Islet precursor cell (in vitro differentiated cells): Measurements from ENCODE around the gene MSI2.

ENCODE experiments used
- DNase-seq: peaks from one replicate; pipeline ENCODE4 v3.0.0-alpha.2; 2018

Gene MSI2

GRCh38 chr17:57324060-57324459, 67.7 kb downstream of the MSI2 start:
- DNase-seq = no peak

DNA sequence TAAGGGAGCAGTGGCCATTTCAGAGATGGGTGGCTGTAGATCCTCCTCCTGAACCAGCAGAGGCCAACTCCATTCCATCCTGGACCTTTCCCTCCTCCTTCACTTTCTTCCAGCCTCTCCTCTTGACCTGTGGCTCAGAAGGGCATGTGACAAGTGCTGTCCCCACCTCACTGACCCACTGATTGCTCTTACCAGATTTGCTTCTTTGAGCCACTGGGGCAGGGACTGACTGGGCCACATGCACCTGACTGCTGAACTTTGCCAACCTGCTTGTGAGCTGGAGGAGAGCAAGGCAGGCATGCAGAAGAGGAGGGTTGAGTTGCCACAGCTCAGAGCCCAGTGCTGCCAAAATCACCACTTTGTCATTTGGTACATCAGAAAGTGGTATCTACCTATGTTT, 68.3 kb downstream of the MSI2 start:
- DNase-seq = no peak

DNA sequence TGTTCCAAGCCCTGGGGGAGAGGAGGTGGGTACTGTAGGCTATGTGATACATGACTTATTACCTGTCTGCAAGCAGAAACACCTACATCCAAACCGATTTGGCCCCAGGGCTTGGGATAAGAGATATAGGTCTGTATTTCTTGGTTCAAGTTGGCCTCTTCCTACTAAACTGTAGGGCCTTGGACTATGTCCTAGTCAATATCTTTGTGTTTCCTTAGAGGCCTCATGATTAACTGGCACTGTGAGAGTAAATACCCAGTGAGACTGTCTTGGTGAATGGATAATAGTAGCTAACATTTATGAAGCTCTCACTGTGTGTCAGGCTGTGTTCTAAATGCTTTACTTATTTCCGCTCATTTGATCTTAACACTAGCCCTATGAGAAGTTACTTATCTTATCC, 70.0 kb downstream of the MSI2 start:
- DNase-seq = no peak

DNA sequence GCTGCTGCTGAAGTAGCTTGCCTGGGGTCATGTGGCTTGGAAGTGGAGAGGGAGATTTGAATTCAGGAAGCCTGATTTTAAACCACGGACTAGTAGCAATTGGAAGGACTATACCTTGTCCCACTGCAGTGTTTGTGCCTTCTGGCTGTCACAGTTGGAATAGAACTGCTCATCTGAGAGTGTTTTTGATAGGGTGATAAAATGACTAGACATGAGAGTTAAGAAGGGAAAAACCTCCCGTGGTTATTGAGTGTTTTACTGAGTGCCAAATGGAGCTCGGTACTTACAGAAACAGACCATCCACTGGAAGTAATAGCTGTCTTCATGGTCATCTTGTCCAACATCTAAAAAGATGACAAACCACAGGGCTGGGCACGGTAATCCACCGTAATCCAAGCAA, 70.4 kb downstream of the MSI2 start:
- DNase-seq = no peak

- DNase-seq = no peak
These were observed 71.0 kb downstream of the MSI2 start for GRCh38 chr17:57327176-57327970.

GRCh38 chr17:57328109-57328882, 72.0 kb downstream of the MSI2 start:
- no peak for DNase-seq

DNA sequence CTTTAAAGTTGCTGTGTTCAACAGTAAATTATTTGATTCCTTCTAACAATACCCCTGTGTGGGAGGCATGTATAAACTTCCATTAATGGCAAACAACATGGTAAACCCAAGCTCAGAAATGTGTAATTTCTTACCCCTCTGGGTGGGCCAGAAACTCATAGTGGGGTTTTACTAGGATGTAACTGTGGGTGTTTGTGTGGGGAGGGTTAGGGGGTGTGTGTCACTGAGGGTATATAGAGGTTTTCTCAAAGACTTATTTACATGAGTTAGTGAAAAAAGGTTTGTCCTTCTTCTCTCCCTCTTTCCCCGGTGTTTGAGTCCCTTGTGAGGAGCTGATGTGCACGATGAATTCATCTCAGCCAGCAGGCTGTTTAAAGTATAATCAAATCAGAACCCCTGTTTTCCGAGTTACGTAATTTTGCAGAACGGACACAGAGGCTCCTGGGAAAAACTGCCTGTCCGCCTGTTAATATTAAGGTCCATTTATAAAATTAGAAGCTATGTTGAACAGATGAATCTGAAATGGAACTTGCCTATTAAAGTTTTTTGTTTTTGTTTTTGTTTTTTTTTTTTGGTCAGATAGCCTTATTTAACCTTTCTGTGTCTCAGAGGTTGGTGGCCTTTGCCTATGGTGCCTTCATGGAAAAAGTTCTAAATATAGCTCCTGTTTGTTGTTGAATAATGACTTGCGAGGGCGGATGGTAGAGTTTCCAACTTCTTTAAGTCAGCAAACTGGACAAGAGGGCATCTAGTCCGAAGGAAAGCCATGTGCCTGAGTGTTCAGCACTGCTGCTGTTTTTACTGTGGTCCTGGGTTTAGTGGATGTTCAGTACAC, 73.3 kb downstream of the MSI2 start:
- no peak for DNase-seq

- no peak for DNase-seq
These were observed 74.3 kb downstream of the MSI2 start for GRCh38 chr17:57330587-57330986.

DNA sequence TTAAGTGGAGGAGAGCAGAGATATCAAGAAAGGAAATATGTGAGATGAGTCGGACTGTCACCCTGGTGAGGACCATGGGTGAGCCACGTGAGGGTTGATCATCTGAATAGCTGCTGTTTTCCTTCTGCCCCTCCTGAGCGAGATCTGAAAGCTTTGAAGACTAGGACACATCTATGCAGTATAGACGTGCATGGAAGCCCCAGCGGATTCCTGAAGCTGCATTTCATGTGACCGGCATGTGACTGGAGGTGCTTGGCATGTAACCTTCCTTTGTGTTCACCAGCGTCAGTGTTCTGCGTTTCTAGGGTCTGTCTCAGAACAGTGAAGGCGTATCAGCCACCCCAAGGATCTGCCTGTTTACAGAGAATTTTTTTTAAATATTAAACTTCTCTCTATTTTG, 75.1 kb downstream of the MSI2 start:
- DNase-seq = no peak

DNA sequence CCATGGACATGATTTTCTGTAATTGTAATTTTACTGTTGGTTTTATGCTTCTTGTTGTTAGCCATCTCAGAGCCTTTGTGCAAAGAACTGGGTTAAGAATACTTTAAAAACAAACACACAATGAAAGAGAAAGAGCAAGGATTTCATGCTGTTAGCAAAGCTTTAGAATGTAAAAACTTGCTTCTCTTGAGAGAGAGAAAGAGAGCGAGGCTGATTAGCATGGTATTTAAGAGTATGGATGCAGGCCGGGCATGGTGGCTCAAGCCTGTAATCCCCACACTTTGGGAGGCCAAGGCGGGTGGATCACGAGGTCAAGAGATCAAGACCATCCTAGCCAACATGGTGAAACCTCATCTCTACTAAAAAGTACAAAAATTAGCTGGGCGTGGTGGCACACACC, 76.2 kb downstream of the MSI2 start:
- DNase-seq = no peak

- DNase-seq = no peak
These were observed 79.0 kb downstream of the MSI2 start for GRCh38 chr17:57335195-57335792.

GRCh38 chr17:57337390-57337789, 81.1 kb downstream of the MSI2 start:
- no peak for DNase-seq

- no peak for DNase-seq
These were observed 82.1 kb downstream of the MSI2 start for GRCh38 chr17:57338257-57338914.

GRCh38 chr17:57340160-57340981, 84.0 kb downstream of the MSI2 start:
- DNase-seq = no peak

DNA sequence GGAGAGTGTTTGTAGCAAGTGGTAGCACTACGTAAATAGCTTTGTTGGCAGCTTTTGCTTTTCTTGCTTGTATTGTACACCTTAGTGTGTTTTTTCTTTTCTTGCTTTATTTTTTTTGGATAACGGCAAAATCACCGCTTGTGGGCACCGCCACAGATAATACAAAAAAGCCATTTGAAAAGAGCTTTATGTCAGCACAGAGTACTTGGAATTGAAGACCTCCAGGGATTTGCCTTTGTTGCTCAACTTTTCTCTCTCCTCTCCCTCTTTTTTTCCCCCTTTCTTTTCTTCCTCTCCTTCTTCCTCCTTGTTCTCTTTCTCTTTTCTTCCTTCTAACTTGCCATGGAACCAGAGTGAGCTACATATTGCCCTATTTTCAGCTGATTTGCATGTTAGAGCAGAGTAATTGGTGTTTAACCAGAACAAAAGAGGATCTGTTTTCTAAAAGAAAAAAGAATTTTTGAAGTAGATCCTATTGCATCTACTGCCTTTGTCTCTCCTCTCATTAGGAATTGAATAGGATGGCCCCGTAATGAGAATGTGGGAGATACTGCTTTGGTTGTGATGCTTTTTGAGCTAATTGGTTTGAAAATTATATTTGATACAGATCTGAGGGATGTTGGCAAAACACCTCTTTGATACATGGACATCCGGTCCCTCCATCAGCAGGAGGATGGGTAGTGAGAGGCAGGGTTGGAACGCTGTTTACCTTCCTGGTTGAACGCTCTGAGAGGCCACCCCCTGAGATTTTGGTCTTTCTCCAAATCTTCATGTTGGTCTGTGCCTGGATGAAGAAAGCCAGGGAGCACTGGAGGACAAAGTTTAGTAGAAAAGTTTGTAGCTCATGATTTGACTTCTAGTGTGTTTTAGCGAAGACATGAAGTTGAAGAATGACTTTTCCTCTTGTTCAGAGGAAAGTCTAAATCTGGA, 85.6 kb downstream of the MSI2 start:
- DNase-seq = no peak

- no peak for DNase-seq
These were observed 86.8 kb downstream of the MSI2 start for GRCh38 chr17:57342963-57343589.

- no peak for DNase-seq
These were observed 87.4 kb downstream of the MSI2 start for GRCh38 chr17:57343717-57344116.

DNA sequence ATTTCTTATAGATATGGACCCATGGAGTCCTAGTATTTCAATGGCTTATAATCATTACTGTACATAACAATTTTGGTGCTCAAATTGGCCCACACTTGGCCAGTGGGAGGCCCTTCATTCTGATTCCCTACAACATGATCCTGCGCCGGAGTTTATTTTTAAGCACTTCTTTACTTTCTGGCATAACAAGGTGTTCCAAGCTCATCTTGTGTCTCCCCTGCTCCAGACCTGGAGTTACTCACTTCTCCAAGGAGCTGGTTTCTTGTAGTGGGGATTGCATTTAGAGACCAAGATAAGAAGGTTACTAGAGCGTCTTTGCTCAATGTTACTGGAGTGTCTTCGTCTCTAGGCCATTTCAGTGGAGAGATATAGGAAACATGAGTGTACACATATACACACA, 87.9 kb downstream of the MSI2 start:
- DNase-seq = no peak

DNA sequence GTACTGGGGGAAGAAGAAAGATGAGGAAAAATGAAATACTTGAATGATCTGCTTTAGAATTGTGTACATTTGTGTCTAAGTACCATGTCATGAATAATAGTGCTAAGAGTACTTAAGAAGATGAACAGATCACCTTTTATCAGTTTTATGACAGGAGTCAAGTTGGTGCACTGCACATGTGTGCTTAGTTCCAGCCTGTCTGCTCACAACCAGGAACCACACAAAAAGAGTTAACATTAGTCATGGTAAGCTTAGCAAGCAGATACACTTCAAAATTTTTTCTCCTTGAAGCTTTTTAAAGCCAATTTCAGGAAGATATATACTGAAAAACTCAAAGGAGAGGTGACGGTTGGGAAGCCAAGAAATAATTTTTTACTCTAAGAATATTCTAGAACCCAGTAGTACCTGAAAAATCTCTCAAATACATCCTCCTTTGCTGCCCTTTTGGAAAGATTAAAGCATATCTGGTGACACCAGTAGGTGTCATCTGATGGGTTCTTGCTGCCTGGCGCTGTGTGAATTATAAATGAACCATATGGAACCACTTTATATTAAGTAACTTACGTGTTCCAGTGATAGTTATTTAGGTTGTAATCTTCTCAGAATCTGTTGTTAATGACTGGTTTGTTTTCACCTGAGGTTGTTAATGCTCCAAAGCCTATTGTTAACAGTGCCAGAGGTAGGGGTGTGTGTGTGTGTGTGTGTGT, 93.4 kb downstream of the MSI2 start:
- DNase-seq = no peak
